ENCODE measurements around the gene FOXA3.
"Not testable (repeated sequence)": the region's sequence is repeated elsewhere in the genome, so short reads cannot be mapped to it uniquely, and the experiment has no call there.

Gene FOXA3

DNA sequence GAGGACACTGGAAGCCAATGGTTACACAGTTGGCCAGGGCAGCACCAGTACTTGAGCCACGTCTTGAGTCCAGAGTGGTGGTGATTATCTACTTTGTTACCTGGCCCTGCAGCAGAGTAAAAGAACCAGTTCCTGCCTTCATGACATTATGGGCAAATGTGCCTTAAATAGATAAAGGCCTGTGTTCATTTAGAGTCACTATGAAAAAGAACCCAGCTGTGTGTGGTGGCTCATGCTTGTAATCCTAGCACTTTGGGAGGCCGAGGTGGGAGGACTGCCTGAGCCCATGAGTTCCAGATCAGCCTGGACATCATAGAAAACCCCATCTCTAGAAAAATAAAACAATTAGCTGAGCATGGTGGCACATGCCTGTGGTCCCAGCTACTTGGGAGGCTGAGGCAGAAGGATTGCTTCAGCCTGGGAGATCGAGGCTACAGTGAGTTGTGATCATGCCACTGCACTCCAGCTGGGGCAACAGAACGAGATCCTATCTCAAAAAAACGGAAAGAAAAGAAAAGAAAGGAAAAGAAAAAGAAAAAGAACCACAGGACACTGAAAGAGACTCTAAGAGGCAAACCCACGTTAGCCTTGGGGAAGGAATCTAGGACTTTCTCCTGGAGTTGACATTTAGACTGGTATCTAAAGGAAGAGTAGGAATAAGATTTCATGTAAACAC is 25.2 kb downstream of the FOXA3 start:
- no peak for DNase-seq (ENCODE audit: low read depth in 2 of 2)

GRCh38 chr19:45890877-45891276 is 26.8 kb downstream of the FOXA3 start:
- no peak for DNase-seq (ENCODE audit: low read depth in 2 of 2)

GRCh38 chr19:45895519-45895972 is 31.4 kb downstream of the FOXA3 start:
- DNase-seq (ENCODE audit: low read depth in 2 of 2), result no peak

DNA sequence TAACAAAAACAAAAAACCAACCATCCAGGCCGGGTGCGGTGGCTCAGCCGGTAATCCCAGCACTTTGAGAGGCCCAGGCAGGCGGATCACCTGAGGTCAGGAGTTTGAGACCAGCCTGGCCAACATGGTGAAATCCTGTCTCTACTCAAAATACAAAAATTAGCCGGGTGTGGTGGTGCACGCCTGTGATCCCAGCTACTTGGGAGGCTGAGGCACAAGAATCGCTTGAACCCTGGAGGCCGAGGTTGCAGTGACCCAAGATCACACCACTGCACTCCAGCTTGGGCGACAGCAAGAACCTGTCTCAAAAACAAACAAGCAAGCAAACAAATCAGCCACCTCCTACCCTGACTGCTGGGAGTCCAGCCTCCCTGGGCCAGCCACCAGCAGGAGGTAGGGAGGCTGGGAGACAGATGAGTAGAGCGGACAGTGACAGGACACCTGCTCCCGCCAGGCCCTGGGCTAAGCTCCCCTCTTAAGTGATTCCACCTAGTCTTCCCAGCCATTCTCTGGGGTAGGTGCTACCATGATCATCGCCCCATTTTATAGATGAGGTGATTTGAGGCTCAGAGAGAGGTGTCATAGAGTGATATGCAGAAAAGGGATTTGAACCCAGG is 32.0 kb downstream of the FOXA3 start:
- not testable (repeated sequence) for DNase-seq (ENCODE audit: low read depth in 2 of 2)

DNA sequence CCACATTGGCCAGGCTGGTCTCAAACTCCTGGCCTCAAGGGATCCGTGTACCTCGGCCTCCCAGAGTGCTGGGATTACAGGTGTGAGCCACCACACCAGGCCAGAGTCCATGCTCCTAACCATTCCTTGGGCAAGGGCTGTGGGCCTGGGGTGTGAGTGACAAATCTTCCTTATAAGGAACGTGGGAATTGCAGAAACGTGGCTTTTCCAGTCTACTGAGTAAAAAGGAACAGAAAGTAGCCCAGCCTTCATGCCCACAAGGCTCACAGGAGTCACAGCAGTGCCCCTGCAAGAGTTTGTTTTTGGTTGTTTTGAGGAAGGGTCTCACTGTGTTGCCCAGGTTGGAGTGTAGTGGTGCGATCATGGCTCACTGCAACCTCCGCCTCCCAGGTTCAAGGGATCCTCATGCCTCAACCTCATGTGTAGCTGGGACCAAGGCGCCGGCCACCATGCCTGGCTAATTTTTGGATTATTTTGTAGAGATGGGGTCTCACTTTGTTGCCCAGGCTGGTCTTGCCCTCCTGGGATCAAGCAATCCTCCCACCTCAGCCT is 33.2 kb downstream of the FOXA3 start:
- no peak for DNase-seq (ENCODE audit: low read depth in 2 of 2)

DNA sequence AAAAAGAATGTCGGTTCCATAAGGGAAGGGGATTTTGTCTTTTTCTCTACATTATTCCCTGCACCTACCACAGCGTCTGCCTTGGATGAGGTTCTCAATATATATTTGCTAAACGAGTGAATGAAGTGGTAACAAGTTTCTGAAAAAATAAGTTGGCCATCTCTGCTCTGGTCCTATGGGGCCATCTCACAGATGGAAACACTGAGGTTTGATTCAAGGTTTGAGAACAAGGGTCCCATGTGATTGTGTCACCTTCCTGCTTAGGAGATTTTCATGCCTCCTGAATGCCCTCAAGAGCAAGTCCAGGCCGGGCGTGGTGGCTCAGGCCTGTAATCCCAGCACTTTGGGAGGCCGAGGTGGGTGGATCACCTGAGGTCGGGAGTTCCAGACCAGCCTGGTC is 35.1 kb downstream of the FOXA3 start:
- DNase-seq (ENCODE audit: low read depth in 2 of 2), result no peak

DNA sequence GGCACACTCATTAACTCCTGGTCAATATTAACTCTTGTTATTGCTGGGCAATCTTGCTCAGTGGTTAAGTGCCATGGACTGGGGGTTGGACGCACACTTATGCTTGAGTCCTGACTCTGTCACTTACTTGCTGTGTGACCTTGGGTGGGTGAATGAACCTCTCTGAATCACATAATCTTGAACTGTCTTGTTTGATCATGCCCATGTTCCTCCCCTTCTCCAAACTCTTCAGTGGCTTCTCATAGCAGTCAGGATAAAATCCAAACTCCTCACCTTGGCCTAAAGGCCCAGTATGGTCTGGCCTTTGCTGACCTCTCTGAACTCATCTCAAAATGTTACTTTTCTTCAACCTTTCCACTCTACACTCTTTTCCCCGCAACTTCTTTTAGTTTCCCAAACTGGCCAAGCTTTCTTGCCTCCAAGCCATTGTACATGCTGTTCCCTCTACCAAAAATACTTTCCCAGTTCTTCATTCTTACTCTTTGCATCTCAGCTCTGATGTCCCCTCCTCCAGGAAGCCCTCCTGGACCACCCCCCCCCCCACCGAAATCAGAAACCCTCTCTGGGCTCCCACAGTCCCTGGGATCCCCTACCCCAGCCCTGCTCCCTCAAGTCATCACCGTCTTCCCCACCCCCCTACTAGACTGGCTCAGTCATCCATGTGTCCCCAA is 35.9 kb downstream of the FOXA3 start:
- no peak for DNase-seq (ENCODE audit: low read depth in 2 of 2)

- no peak for DNase-seq (ENCODE audit: low read depth in 2 of 2)
These were observed 36.8 kb downstream of the FOXA3 start for GRCh38 chr19:45900738-45901431.

DNA sequence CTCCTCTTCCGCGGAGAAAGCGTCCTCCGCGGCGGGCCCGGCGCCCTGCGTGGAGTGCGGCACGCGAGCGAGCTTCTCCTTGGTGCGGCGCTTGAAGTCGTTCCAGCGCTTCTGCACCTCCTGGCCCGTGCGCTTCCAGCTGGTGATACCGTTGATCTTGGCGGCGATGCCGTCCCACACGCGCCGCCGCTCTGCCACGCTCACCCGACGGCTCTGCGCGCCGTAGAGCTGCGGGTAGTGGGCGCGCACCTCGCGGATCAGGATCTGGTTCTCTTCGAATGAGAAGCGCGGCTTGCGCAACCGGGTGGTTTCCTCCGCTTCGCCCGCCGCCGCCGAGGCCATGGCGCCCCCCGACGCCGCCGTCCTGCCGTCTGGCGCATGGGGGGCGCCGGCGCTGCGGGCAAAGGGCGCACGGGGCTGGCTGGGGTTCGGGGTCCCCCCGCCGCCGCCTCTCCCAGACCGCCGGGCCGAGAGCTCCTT is 37.3 kb downstream of the FOXA3 start:
- no peak for DNase-seq (ENCODE audit: low read depth in 2 of 2)

DNA sequence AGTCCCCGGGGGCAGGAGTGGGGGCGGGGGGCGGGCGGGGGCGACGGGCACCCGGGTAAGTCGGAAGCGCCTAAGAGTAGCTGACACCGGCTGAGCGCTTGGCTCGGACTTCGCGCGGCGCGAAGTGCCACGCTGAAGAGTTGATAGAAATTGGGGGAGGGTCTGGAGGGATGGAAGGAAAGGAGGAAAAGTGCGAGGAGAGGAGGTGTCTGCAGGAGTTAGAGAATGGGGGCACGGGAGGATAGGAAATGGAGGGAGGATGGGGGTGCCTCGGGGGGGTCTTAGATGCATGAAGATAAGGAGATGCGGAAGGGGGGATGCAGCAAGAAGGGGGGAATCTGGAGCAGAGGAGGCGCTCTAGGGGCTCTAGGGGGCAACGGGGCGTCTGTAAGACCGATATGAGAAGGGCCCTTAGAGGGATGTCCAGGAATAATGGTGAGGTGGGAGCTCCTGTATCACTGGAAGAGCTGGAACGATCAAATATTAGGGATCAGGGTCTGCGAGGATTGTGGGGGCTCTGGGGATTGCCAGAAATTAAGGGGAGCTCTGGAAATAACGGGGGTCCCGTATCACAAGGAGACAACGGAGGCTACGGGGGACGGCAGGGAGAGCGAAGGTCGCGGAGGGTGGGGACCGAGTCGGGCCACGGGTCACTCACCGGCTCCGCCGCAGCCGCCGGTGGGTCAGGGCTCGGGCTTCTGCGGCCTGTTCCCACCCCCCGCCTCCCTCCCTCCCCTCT is 38.0 kb downstream of the FOXA3 start, which contains the start of gene MYPOP:
MYPOP (minus strand) TSS at position 702 of the 739 bp plus-strand sequence. CDS start 840 bp downstream, outside the sequence.
- no peak for DNase-seq (ENCODE audit: low read depth in 2 of 2)

GRCh38 chr19:45902651-45903625 is 38.8 kb downstream of the FOXA3 start:
- DNase-seq (ENCODE audit: low read depth in 2 of 2), result peak; percentile 97 to 99

DNA sequence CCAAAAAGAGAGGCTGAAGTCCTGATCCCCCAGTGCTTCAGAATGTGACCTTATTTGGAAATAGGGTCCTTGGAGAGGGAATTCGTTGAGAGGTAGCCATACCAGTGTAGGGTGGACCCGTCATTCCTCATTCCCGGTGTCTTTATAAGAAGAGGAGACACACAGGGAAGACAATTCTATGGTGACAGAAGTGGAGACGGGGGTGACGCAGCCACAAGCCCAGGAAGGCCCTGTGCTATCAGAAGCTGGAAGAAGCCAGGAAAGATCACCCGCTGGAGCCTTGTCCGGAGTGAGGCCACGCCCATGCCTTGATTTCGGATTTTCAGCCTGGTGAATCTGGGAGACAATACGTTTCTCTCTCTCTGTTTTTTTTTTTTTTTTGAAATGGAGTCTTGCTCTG is 40.9 kb downstream of the FOXA3 start:
- DNase-seq (ENCODE audit: low read depth in 2 of 2), result no peak

DNA sequence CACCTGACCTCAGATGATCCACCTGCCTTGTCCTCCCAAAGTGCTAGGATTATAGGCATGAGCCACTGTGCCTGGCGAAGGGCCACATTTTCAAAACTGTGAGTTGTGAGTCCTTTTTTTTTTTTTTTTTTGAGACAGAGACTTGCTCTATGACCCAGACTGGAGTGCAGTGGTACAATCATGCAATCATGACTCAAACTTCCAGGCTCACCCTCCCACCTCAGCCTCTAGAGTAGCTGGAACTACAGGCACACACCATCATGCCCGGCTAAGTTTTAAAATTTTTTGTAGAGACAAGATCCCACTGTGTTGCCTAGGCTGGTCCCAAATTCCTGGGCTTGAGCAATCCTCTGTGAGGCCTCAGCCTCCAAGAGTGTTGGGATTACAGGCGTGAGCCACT is 42.1 kb downstream of the FOXA3 start:
- DNase-seq (ENCODE audit: low read depth in 2 of 2), result no peak

- no peak for DNase-seq (ENCODE audit: low read depth in 2 of 2)
These were observed 44.8 kb downstream of the FOXA3 start for GRCh38 chr19:45908956-45909355.

DNA sequence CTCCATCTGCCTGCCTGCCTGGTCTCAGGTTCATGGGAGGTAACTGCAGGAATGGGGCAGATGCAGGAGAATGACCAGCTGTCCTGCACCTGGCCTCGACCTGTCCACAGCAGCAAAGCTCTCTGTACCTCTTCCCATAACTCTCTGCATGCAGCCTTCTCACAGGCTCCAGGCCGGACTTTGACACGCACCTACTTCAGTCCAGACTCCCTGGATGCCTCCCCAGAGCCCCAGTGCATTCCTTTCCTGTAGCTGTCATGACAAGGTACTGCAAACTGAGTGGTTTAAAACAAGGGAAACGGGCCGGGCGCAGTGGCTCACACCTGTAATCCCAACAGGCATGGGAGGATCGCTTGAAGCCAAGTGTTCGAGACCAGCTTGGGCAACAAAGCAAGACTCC is 47.2 kb downstream of the FOXA3 start:
- DNase-seq (ENCODE audit: low read depth in 2 of 2), result no peak

- no peak for DNase-seq (ENCODE audit: low read depth in 2 of 2)
These were observed 50.0 kb downstream of the FOXA3 start, which contains the start of gene NANOS2 for GRCh38 chr19:45913874-45914830. NANOS2 (minus strand) TSS chr19:45914778; CDS start chr19:45914693, 85 bp downstream.

DNA sequence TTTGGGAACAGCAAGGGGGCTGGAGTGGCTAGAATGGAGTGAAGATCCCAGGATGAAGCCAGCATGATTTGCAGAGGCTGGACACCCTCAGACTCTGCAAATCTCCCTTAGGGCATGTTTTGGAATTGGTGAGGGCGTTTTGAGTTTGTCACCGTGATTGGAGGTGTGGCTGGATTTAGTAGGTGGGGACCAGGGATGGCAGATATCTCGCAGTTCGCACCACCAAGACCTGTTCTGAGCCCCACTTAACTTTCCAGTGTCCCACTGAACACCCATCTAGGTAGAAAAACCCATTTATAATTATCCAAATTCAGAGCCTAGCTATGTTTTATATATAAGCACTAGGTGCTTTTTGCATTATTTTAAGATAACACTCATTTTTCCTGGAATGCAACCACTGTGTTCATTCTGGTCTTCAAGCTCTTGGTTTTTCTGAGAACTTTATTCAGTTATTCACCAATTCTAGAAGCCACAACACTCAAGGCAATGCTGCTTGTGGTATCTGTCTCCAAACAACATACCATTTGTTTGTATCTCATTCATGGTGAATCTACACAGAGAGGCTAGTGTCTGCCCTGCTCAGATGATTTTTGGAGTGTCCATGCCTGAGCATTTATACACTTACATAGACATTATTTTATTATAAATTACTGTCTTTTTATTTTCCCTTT is 53.4 kb downstream of the FOXA3 start:
- no peak for DNase-seq (ENCODE audit: low read depth in 2 of 2)

DNA sequence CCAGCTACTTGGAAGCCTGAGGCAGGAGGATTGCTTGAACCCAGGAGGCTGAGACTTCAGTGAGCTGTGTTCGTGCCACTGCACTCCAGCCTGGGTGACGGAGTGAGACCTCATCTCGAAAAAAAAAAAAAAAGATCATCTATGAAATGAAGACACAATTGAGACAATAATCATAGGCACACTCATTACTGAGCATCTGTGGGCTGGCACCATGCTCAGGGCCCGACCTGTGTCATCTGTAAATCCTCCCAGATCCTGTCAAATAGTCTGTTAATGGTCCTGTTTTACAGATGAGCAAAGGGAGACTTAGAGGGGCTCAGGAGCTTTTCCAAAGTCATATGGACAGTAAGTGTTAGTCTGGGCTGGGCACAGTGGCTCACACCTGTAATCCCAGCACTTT is 54.6 kb downstream of the FOXA3 start:
- no peak for DNase-seq (ENCODE audit: low read depth in 2 of 2)

Measured in stimulated activated CD4-positive, alpha-beta T cell treated with anti-CD3 and anti-CD28 coated beads, Interleukin-1b, Interleukin-23, amount 100 ng/mL, for 1 hour (primary cell).